ENCODE measurements around the gene STN1.

STN1 gene

GRCh38 chr10:103874730-103875129 lies 43.3 kb downstream of the STN1 start:
- TF ChIP-seq, protein P1, sequence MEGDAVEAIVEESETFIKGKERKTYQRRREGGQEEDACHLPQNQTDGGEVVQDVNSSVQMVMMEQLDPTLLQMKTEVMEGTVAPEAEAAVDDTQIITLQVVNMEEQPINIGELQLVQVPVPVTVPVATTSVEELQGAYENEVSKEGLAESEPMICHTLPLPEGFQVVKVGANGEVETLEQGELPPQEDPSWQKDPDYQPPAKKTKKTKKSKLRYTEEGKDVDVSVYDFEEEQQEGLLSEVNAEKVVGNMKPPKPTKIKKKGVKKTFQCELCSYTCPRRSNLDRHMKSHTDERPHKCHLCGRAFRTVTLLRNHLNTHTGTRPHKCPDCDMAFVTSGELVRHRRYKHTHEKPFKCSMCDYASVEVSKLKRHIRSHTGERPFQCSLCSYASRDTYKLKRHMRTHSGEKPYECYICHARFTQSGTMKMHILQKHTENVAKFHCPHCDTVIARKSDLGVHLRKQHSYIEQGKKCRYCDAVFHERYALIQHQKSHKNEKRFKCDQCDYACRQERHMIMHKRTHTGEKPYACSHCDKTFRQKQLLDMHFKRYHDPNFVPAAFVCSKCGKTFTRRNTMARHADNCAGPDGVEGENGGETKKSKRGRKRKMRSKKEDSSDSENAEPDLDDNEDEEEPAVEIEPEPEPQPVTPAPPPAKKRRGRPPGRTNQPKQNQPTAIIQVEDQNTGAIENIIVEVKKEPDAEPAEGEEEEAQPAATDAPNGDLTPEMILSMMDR (IDR thresholded peaks at IDR 0.05), result no peak

- TF ChIP-seq, protein P1 (IDR thresholded peaks at IDR 0.05), result no peak
Measured at GRCh38 chr10:103872137-103872931, 45.6 kb downstream of the STN1 start.

DNA sequence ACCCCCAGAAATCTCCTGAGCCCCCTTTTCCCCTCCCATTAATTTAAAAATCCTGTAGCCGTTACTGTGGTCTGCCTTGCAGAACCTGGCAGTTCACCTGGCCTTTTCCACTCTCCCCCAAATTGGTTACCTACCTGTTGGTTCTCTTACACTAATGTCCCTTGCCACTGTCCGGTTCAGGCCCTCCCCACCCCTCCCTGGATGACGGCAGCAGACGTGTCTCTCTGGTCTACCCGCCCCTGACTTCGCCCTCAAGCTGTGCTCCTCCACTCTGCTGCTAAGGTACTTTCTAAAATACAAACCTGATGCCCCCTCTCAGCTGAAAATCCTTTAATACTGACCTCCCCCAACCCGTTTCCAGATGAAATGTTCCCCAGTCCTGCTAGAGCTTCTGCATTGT lies 47.0 kb downstream of the STN1 start:
- TF ChIP-seq, protein P1 (IDR thresholded peaks at IDR 0.05), result no peak

GRCh38 chr10:103870516-103870915 lies 47.5 kb downstream of the STN1 start:
- TF ChIP-seq, protein P1 (IDR thresholded peaks at IDR 0.05), result no peak

GRCh38 chr10:103869336-103869735 lies 48.6 kb downstream of the STN1 start:
- TF ChIP-seq, protein P1 (IDR thresholded peaks at IDR 0.05), result no peak

DNA sequence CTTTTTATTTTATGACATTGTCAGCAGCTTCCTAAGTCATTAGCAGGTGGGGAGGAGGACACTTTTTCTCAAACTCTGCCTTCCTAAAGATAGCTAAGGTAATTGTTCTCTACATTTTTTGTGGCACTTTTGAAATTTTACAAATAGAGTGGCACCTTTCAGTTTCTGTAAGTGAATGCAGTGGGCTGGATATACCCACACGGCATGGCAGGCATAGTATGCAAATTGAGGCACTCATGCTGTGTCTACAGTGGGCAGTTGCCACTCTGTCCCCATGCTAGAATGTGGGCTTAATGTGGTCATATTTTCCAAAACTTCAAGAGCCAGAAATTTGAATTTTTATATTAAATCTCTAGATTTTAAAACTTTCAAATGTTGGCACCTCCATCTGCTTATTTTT lies 49.8 kb downstream of the STN1 start:
- TF ChIP-seq, protein P1 (IDR thresholded peaks at IDR 0.05), result no peak

DNA sequence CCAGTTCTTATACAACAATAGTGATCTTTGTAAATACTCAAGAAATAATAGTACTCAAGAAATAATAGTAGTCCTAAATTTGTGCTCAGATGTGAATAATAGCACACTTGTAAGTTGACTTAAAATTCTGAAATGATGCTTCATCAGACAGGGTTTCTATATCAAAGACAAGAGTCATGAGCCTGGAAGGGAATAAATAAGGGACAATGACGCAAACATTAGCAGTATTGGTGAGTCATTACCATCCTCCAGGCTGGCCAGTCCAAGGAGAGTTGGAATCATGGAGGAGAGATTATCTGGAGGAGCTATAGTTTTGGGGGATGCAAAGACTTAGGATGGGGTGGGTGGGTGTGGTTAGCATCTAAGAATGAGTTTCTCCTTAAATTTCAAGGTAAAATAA lies 56.5 kb downstream of the STN1 start:
- TF ChIP-seq, protein P1 (IDR thresholded peaks at IDR 0.05), result no peak

Data from LNCAP (cell line).